HL-60 (cell line): ENCODE measurements around the gene COL21A1.

Experiments
- DNase-seq, 2 experiments: peaks; one replicate each; pipeline ENCODE4 v3.0.0-alpha.2; 2010 to 2020; ENCODE audit warnings: low read depth in 1 of 2, low spot score in 1 of 2
- H3K27ac ChIP-seq: fragments of 250-450 bp; sonication (Bioruptor Pico); replicated peaks from 2 replicates; pipeline ENCODE4 v1.5.1; 2020; ENCODE audit warnings: mild to moderate bottlenecking, moderate library complexity
- H3K27me3 ChIP-seq: fragments of 250-450 bp; sonication (Bioruptor Pico); 2 replicates; pipeline ENCODE4 v1.5.1; 2021; ENCODE audit warnings: mild to moderate bottlenecking, moderate library complexity; ENCODE audit not compliant: insufficient read depth, poor library complexity, severe bottlenecking
- H3K4me3 ChIP-seq: replicated peaks from 2 replicates; pipeline ENCODE4 v1.5.1; 2011; ENCODE audit warnings: mild to moderate bottlenecking, control low read depth, low read length; ENCODE audit not compliant: insufficient read depth
- GABPA ChIP-seq: IDR thresholded peaks from 2 replicates; pipeline ENCODE4 v1.6.1; 2012; ENCODE audit warnings: low read depth
- POLR2AphosphoS5 ChIP-seq: IDR thresholded peaks from 2 replicates; pipeline ENCODE4 v1.6.1; 2012; ENCODE audit warnings: low read depth
- SPI1 ChIP-seq: IDR thresholded peaks from 2 replicates; pipeline ENCODE4 v1.6.1; 2012; ENCODE audit warnings: low read depth, mild to moderate bottlenecking, borderline replicate concordance
- TF ChIP-seq, protein P1 (sequence below): IDR thresholded peaks from one replicate; pipeline ENCODE4 v1.5.1; 2011; ENCODE audit warnings: low read length, control low read depth, inconsistent platforms; ENCODE audit not compliant: insufficient read depth
- TF ChIP-seq, protein P2 (sequence below): IDR thresholded peaks from 2 replicates; pipeline ENCODE4 v1.6.1; 2012; ENCODE audit warnings: low read depth; ENCODE audit not compliant: insufficient replicate concordance

COL21A1 gene

DNA sequence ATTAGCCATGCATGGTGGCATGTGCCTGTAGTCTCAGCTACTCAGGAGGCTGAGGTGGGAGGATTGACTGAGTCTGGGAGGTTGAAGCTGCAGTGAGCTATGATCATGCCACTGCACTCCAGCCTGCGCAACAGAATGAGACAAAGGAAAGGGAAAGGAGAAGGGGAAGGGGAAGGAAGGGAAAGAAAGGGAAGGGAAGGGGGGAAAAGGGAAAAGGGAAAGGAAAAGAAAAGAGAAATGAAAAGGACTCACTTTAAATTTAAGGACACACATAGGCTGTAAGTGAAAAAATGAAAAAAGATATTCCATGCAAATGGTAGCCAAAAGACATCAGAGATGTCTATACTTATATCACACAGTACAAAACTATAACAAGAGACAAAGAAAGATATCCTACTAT is 74.2 kb downstream of the COL21A1 start:
- H3K27ac ChIP-seq = no peak overlapping the region
- TF ChIP-seq GABPA = no peak
- no peak for TF ChIP-seq SPI1
- TF ChIP-seq, protein P1, sequence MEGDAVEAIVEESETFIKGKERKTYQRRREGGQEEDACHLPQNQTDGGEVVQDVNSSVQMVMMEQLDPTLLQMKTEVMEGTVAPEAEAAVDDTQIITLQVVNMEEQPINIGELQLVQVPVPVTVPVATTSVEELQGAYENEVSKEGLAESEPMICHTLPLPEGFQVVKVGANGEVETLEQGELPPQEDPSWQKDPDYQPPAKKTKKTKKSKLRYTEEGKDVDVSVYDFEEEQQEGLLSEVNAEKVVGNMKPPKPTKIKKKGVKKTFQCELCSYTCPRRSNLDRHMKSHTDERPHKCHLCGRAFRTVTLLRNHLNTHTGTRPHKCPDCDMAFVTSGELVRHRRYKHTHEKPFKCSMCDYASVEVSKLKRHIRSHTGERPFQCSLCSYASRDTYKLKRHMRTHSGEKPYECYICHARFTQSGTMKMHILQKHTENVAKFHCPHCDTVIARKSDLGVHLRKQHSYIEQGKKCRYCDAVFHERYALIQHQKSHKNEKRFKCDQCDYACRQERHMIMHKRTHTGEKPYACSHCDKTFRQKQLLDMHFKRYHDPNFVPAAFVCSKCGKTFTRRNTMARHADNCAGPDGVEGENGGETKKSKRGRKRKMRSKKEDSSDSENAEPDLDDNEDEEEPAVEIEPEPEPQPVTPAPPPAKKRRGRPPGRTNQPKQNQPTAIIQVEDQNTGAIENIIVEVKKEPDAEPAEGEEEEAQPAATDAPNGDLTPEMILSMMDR = no peak
- TF ChIP-seq POLR2AphosphoS5 = no peak
- TF ChIP-seq, protein P2, sequence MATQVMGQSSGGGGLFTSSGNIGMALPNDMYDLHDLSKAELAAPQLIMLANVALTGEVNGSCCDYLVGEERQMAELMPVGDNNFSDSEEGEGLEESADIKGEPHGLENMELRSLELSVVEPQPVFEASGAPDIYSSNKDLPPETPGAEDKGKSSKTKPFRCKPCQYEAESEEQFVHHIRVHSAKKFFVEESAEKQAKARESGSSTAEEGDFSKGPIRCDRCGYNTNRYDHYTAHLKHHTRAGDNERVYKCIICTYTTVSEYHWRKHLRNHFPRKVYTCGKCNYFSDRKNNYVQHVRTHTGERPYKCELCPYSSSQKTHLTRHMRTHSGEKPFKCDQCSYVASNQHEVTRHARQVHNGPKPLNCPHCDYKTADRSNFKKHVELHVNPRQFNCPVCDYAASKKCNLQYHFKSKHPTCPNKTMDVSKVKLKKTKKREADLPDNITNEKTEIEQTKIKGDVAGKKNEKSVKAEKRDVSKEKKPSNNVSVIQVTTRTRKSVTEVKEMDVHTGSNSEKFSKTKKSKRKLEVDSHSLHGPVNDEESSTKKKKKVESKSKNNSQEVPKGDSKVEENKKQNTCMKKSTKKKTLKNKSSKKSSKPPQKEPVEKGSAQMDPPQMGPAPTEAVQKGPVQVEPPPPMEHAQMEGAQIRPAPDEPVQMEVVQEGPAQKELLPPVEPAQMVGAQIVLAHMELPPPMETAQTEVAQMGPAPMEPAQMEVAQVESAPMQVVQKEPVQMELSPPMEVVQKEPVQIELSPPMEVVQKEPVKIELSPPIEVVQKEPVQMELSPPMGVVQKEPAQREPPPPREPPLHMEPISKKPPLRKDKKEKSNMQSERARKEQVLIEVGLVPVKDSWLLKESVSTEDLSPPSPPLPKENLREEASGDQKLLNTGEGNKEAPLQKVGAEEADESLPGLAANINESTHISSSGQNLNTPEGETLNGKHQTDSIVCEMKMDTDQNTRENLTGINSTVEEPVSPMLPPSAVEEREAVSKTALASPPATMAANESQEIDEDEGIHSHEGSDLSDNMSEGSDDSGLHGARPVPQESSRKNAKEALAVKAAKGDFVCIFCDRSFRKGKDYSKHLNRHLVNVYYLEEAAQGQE = no peak
- no peaks in the 10 kb centered on the region for H3K27me3 ChIP-seq
- no peak for DNase-seq
- H3K4me3 ChIP-seq = no peak overlapping the region

DNA sequence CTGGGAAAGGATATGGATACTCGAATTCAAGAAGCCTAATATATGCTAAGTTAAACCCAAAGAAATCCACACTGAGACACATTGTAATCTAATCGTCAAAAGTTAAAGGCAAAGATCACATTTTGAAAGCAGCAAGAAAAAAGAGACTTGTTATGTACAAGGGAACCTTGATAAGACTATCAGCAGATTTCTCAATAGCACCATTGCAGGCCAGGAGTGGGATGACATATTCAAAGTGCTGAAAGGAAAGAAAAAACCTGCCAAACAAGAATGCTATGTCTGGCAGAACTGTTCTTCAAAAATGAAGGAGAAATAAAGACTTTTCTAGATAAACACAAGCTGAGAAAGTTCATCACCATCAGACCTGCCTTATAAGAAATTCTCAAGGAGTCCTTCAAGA is 75.2 kb downstream of the COL21A1 start:
- no peaks in the 10 kb centered on the region for H3K27me3 ChIP-seq
- DNase-seq = no peak
- no peak overlapping the region for H3K27ac ChIP-seq
- no peak overlapping the region for H3K4me3 ChIP-seq
- TF ChIP-seq GABPA = no peak
- no peak for TF ChIP-seq SPI1
- TF ChIP-seq, protein P2 = no peak
- TF ChIP-seq POLR2AphosphoS5 = no peak
- TF ChIP-seq, protein P1 = no peak

DNA sequence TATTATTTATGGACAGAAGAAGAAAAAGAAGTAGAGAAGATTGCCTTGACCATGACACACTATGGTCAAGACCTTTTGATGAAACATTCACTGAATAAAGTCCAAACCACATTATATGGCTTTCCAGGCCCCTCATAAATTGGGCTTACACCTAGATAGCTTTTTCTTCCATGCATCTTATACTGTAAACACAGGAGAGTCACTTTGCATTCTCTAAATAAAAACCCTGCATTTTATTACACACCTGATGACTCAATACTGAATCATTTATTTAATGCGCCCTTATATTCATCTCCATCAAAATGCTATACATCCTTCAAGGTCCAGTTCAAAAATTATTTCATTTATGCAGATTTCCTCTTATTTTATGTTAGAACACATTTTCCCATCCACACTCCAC is 78.0 kb downstream of the COL21A1 start:
- TF ChIP-seq SPI1 (no peak), GABPA (no peak), POLR2AphosphoS5 (no peak)
- TF ChIP-seq, protein P2 = no peak
- TF ChIP-seq, protein P1 = no peak
- no peaks in the 10 kb centered on the region for H3K27me3 ChIP-seq
- H3K27ac ChIP-seq = no peak overlapping the region

More for the DNA sequence above, 78.0 kb downstream of the COL21A1 start:
- H3K4me3 ChIP-seq = no peak overlapping the region
- DNase-seq = no peak
